GM21825 (cell line): ENCODE data around the gene DFFB.

ENCODE experiments used
- ATAC-seq: cut with Tn5 transposase; IDR thresholded peaks from one replicate; pipeline ENCODE4 v1.9.1; 2021; ENCODE audit warnings: mild to moderate bottlenecking, moderate library complexity; ENCODE audit not compliant: unreplicated experiment

DFFB gene

GRCh38 chr1:3923378-3924185, 66.3 kb downstream of the DFFB start:
- ATAC-seq = no peak

- ATAC-seq = no peak
Measured at GRCh38 chr1:3924186-3924824, 67.0 kb downstream of the DFFB start.

- ATAC-seq = no peak
Measured at GRCh38 chr1:3924825-3925220, 67.5 kb downstream of the DFFB start.

- no peak for ATAC-seq
Measured at GRCh38 chr1:3925256-3925655, 68.0 kb downstream of the DFFB start.

- no peak for ATAC-seq
Measured at GRCh38 chr1:3925762-3926161, 68.5 kb downstream of the DFFB start.

- ATAC-seq = no peak
Measured at GRCh38 chr1:3926956-3927355, 69.7 kb downstream of the DFFB start.

- ATAC-seq = no peak
Measured at GRCh38 chr1:3928586-3928985, 71.3 kb downstream of the DFFB start.

GRCh38 chr1:3929126-3929525, 71.8 kb downstream of the DFFB start:
- ATAC-seq = no peak

GRCh38 chr1:3930301-3931006, 73.2 kb downstream of the DFFB start:
- no peak for ATAC-seq

- ATAC-seq = no peak
Measured at GRCh38 chr1:3931007-3931912, 74.0 kb downstream of the DFFB start.

- no peak for ATAC-seq
Measured at GRCh38 chr1:3932156-3932919, 75.1 kb downstream of the DFFB start.
